WTC11 (cell line): ENCODE measurements around the gene SGCD. TPM values are rescaled to one million over a fixed set of nuclear protein-coding genes. Genes with fewer than 3 reads are reported as not detected.

ENCODE experiments used
- ATAC-seq: fragments of 200-7000 bp; cut with Tn5 transposase; 2 replicates; pipeline ENCODE4 v1.10.0; 2021; ENCODE audit warnings: mild to moderate bottlenecking, moderate library complexity
- CTCF ChIA-PET: fragments of 300-600 bp; sonication (Branson Sonifier 250); formaldehyde crosslinking; loops from one replicate; lab custom pipeline; 2021; ENCODE audit warnings: antibody characterized with exemption; lab: Charles Lee
- POLR2A ChIA-PET: fragments of 350-600 bp; sonication (Branson Sonifier 250); formaldehyde crosslinking; loops from one replicate; lab custom pipeline; 2021; ENCODE audit warnings: antibody characterized with exemption; lab: Charles Lee
- DNase-seq: peaks from one replicate; pipeline ENCODE4 v3.0.0; 2021; ENCODE audit warnings: low spot score
- H3K27ac Mint-ChIP-seq: 2 replicates; pipeline ENCODE4 v1.8.0; 2021; ENCODE audit warnings: mixed read lengths
- H3K27me3 Mint-ChIP-seq: 2 replicates; pipeline ENCODE4 v1.8.0; 2021; ENCODE audit warnings: low read depth, mild to moderate bottlenecking, moderate library complexity, mixed read lengths
- H3K36me3 Mint-ChIP-seq: 2 replicates; pipeline ENCODE4 v1.8.0; 2021; ENCODE audit warnings: mixed read lengths
- H3K4me1 Mint-ChIP-seq: 2 replicates; pipeline ENCODE4 v1.8.0; 2022; ENCODE audit warnings: mixed read lengths
- H3K4me3 Mint-ChIP-seq: 2 replicates; pipeline ENCODE4 v1.8.0; 2021; ENCODE audit warnings: mild to moderate bottlenecking, moderate library complexity, mixed read lengths
- H3K9me3 Mint-ChIP-seq: 2 replicates; pipeline ENCODE4 v1.8.0; 2021; ENCODE audit warnings: mixed read lengths
- CREM ChIP-seq: sonication (generic); formaldehyde crosslinking; IDR thresholded peaks from 2 replicates; pipeline ENCODE4 v1.8.1; 2022; ENCODE audit warnings: mild to moderate bottlenecking, missing genetic modification reagents, moderate library complexity
- FOXJ3 ChIP-seq: sonication (generic); formaldehyde crosslinking; IDR thresholded peaks from 2 replicates; pipeline ENCODE4 v1.9.0; 2021; ENCODE audit warnings: missing genetic modification reagents, mild to moderate bottlenecking, borderline replicate concordance
- GTF2I ChIP-seq: fragments of 250-450 bp; sonication (Bioruptor Pico); conservative IDR thresholded peaks from 2 replicates; pipeline ENCODE4 v1.4.0; 2021; ENCODE audit warnings: mild to moderate bottlenecking
- JAZF1 ChIP-seq: fragments of 250-450 bp; sonication (Bioruptor Pico); IDR thresholded peaks from 2 replicates; pipeline ENCODE4 v1.9.0; 2021; ENCODE audit warnings: moderate library complexity, mild to moderate bottlenecking, inconsistent platforms
- NR1H2 ChIP-seq: sonication (generic); formaldehyde crosslinking; IDR thresholded peaks from 2 replicates; pipeline ENCODE4 v1.9.0; 2021; ENCODE audit warnings: mild to moderate bottlenecking, moderate library complexity, missing genetic modification reagents
- NR2C2 ChIP-seq: sonication (generic); formaldehyde crosslinking; IDR thresholded peaks from 2 replicates; pipeline ENCODE4 v1.8.0; 2022; ENCODE audit warnings: mild to moderate bottlenecking, missing genetic modification reagents
- RORB ChIP-seq: fragments of 250-450 bp; sonication (Bioruptor Pico); IDR thresholded peaks from 2 replicates; pipeline ENCODE4 v1.9.0; 2021; ENCODE audit warnings: mild to moderate bottlenecking
- TP53 ChIP-seq: sonication (generic); formaldehyde crosslinking; IDR thresholded peaks from 2 replicates; pipeline ENCODE4 v1.8.1; 2023; ENCODE audit warnings: mild to moderate bottlenecking, missing genetic modification reagents
- ZNF138 ChIP-seq: sonication (generic); formaldehyde crosslinking; conservative IDR thresholded peaks from 2 replicates; pipeline ENCODE4 v1.8.1; 2022; ENCODE audit warnings: mild to moderate bottlenecking, moderate library complexity, missing genetic modification reagents
- ZNF396 ChIP-seq: fragments of 250-450 bp; sonication (Bioruptor Pico); IDR thresholded peaks from 2 replicates; pipeline ENCODE4 v1.8.0; 2021; ENCODE audit warnings: mild to moderate bottlenecking, moderate library complexity, borderline replicate concordance
- ZNF671 ChIP-seq: fragments of 250-450 bp; sonication (Bioruptor Pico); IDR thresholded peaks from 2 replicates; pipeline ENCODE4 v1.8.0; 2021; ENCODE audit warnings: mild to moderate bottlenecking
- total RNA-seq: library from RNA; stranded (reverse); gene quantifications from 3 replicates; pipeline ENCODE4 v1.2.3, GENCODE V29; 2021
- TF ChIP-seq, protein P1 (sequence below): fragments of 250-450 bp; sonication (Bioruptor Pico); IDR thresholded peaks from 2 replicates; pipeline ENCODE4 v1.8.0; 2021; ENCODE audit warnings: mild to moderate bottlenecking
- TF ChIP-seq, protein P2 (sequence below): sonication (generic); formaldehyde crosslinking; IDR thresholded peaks from 2 replicates; pipeline ENCODE4 v1.8.1; 2023; ENCODE audit warnings: mild to moderate bottlenecking, missing genetic modification reagents, moderate library complexity
- TF ChIP-seq, protein P3 (sequence below): fragments of 250-450 bp; sonication (Bioruptor Pico); IDR thresholded peaks from 2 replicates; pipeline ENCODE4 v1.9.0; 2021; ENCODE audit warnings: moderate library complexity, mild to moderate bottlenecking, inconsistent platforms, borderline replicate concordance
- TF ChIP-seq, protein P4 (sequence below): sonication (generic); formaldehyde crosslinking; conservative IDR thresholded peaks from 2 replicates; pipeline ENCODE4 v1.8.1; 2023; ENCODE audit warnings: mild to moderate bottlenecking, low read depth, missing genetic modification reagents, moderate library complexity
- TF ChIP-seq, protein P5 (sequence below): sonication (generic); formaldehyde crosslinking; IDR thresholded peaks from 2 replicates; pipeline ENCODE4 v1.8.1; 2022; ENCODE audit warnings: mild to moderate bottlenecking, missing genetic modification reagents, moderate library complexity, borderline replicate concordance
- TF ChIP-seq, protein P6 (sequence below): sonication (generic); formaldehyde crosslinking; IDR thresholded peaks from 2 replicates; pipeline ENCODE4 v1.8.0; 2022; ENCODE audit warnings: mild to moderate bottlenecking, missing genetic modification reagents
- TF ChIP-seq, protein P7 (sequence below): fragments of 200-600 bp; IDR thresholded peaks from 2 replicates; pipeline ENCODE4 v1.8.0; 2022; ENCODE audit warnings: antibody characterized with exemption
- TF ChIP-seq, protein P8 (sequence below): fragments of 250-450 bp; sonication (Bioruptor Pico); IDR thresholded peaks from 2 replicates; pipeline ENCODE4 v1.9.0; 2021; ENCODE audit warnings: mild to moderate bottlenecking
- TF ChIP-seq, protein P9 (sequence below): sonication (generic); formaldehyde crosslinking; IDR thresholded peaks from 2 replicates; pipeline ENCODE4 v1.8.0; 2023; ENCODE audit warnings: mild to moderate bottlenecking, missing genetic modification reagents

The SGCD gene
- total RNA-seq, 1 experiment from 2014 or later, result 0.33 TPM

DNA sequence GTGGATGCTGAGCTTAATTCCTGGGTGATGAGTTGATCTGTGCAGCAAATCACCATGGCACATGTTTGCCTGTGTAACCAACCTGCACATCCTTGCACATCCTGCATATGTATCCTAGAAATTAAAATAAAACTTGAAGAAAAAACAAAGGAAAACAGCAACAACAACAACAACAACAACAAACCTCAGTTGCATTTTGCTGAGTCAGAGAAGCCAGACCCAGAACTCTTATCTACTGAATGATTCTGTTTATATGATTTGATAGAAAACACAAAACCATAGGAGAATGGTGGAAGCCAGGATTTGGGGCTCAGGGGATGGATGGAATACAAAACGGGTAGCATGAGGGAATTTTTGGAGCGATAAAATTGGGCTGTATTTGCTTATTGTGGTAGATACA is 307.3 kb downstream of the SGCD start:
- ATAC-seq (no peak), DNase-seq (no peak)
- Mint-ChIP-seq H3K27ac (no peak overlapping the region), H3K4me3 (no peak overlapping the region), H3K27me3 (no peaks in the 10 kb centered on the region), H3K9me3 (peaks cover 8% of the 10 kb centered on the region), H3K4me1 (no peaks in the 10 kb centered on the region), H3K36me3 (no peaks in the 10 kb centered on the region)
- TF ChIP-seq, protein P1, sequence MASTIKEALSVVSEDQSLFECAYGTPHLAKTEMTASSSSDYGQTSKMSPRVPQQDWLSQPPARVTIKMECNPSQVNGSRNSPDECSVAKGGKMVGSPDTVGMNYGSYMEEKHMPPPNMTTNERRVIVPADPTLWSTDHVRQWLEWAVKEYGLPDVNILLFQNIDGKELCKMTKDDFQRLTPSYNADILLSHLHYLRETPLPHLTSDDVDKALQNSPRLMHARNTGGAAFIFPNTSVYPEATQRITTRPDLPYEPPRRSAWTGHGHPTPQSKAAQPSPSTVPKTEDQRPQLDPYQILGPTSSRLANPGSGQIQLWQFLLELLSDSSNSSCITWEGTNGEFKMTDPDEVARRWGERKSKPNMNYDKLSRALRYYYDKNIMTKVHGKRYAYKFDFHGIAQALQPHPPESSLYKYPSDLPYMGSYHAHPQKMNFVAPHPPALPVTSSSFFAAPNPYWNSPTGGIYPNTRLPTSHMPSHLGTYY, result no peak
- TF ChIP-seq JAZF1 (CRISPR knock-in tag) (no peak), FOXJ3 (CRISPR knock-in tag) (no peak), ZNF396 (CRISPR knock-in tag) (no peak), ZNF138 (CRISPR knock-in tag) (no peak), TP53 (CRISPR knock-in tag) (no peak)
- ChIA-PET CTCF (no interaction called here), POLR2A (no interaction called here)

DNA sequence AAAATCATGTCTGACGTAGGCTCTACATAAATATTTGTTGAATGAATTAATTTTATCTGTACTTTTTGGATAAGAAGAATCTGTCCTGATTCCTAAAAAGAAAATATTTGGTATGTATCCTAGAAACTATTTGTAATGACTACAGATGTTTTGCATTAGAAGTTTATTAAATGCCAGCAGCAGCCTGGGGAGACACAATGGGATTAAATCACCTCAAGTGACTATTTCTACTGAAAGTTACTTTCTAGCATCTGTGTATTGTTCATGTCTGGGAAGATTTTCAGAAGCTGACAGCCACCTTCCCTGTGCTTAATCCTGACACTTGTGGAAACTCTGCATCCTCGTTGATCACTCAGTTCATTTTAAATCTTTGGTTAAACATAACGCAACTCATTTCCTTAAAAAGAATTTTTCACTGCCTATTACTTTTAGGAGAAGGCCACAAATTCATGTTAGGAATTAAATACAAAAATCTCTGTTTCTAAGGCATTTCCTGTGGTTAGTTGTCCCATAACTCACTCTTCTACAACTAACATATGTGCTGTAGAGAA is 313.8 kb downstream of the SGCD start:
- Mint-ChIP-seq H3K36me3 (no peaks in the 10 kb centered on the region), H3K9me3 (peaks cover 8% of the 10 kb centered on the region), H3K4me3 (no peak overlapping the region), H3K27ac (no peak overlapping the region), H3K27me3 (no peaks in the 10 kb centered on the region), H3K4me1 (no peaks in the 10 kb centered on the region)
- ChIA-PET POLR2A (no interaction called here), CTCF (no interaction called here)
- DNase-seq, result no peak
- ATAC-seq, result no peak
- TF ChIP-seq, protein P2, sequence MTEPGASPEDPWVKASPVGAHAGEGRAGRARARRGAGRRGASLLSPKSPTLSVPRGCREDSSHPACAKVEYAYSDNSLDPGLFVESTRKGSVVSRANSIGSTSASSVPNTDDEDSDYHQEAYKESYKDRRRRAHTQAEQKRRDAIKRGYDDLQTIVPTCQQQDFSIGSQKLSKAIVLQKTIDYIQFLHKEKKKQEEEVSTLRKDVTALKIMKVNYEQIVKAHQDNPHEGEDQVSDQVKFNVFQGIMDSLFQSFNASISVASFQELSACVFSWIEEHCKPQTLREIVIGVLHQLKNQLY (CRISPR knock-in tag), result no peak
- no peak for TF ChIP-seq ZNF671 (CRISPR knock-in tag)
- TF ChIP-seq, protein P3, sequence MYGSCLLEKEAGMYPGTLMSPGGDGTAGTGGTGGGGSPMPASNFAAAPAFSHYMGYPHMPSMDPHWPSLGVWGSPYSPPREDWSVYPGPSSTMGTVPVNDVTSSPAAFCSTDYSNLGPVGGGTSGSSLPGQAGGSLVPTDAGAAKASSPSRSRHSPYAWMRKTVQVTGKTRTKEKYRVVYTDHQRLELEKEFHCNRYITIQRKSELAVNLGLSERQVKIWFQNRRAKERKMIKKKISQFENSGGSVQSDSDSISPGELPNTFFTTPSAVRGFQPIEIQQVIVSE, result no peak
- no peak for TF ChIP-seq NR1H2 (CRISPR knock-in tag)
- no peak for TF ChIP-seq NR2C2 (CRISPR knock-in tag)
- TF ChIP-seq GTF2I, result no peak
- TF ChIP-seq, protein P4, sequence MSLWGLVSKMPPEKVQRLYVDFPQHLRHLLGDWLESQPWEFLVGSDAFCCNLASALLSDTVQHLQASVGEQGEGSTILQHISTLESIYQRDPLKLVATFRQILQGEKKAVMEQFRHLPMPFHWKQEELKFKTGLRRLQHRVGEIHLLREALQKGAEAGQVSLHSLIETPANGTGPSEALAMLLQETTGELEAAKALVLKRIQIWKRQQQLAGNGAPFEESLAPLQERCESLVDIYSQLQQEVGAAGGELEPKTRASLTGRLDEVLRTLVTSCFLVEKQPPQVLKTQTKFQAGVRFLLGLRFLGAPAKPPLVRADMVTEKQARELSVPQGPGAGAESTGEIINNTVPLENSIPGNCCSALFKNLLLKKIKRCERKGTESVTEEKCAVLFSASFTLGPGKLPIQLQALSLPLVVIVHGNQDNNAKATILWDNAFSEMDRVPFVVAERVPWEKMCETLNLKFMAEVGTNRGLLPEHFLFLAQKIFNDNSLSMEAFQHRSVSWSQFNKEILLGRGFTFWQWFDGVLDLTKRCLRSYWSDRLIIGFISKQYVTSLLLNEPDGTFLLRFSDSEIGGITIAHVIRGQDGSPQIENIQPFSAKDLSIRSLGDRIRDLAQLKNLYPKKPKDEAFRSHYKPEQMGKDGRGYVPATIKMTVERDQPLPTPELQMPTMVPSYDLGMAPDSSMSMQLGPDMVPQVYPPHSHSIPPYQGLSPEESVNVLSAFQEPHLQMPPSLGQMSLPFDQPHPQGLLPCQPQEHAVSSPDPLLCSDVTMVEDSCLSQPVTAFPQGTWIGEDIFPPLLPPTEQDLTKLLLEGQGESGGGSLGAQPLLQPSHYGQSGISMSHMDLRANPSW (CRISPR knock-in tag), result no peak
- TF ChIP-seq, protein P5, sequence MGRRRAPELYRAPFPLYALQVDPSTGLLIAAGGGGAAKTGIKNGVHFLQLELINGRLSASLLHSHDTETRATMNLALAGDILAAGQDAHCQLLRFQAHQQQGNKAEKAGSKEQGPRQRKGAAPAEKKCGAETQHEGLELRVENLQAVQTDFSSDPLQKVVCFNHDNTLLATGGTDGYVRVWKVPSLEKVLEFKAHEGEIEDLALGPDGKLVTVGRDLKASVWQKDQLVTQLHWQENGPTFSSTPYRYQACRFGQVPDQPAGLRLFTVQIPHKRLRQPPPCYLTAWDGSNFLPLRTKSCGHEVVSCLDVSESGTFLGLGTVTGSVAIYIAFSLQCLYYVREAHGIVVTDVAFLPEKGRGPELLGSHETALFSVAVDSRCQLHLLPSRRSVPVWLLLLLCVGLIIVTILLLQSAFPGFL (CRISPR knock-in tag), result no peak
- TF ChIP-seq, protein P6, sequence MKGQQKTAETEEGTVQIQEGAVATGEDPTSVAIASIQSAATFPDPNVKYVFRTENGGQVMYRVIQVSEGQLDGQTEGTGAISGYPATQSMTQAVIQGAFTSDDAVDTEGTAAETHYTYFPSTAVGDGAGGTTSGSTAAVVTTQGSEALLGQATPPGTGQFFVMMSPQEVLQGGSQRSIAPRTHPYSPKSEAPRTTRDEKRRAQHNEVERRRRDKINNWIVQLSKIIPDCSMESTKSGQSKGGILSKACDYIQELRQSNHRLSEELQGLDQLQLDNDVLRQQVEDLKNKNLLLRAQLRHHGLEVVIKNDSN (CRISPR knock-in tag), result no peak
- TF ChIP-seq ZNF396 (CRISPR knock-in tag), result no peak
- TF ChIP-seq, protein P7, sequence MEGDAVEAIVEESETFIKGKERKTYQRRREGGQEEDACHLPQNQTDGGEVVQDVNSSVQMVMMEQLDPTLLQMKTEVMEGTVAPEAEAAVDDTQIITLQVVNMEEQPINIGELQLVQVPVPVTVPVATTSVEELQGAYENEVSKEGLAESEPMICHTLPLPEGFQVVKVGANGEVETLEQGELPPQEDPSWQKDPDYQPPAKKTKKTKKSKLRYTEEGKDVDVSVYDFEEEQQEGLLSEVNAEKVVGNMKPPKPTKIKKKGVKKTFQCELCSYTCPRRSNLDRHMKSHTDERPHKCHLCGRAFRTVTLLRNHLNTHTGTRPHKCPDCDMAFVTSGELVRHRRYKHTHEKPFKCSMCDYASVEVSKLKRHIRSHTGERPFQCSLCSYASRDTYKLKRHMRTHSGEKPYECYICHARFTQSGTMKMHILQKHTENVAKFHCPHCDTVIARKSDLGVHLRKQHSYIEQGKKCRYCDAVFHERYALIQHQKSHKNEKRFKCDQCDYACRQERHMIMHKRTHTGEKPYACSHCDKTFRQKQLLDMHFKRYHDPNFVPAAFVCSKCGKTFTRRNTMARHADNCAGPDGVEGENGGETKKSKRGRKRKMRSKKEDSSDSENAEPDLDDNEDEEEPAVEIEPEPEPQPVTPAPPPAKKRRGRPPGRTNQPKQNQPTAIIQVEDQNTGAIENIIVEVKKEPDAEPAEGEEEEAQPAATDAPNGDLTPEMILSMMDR, result no peak
- TF ChIP-seq, protein P8, sequence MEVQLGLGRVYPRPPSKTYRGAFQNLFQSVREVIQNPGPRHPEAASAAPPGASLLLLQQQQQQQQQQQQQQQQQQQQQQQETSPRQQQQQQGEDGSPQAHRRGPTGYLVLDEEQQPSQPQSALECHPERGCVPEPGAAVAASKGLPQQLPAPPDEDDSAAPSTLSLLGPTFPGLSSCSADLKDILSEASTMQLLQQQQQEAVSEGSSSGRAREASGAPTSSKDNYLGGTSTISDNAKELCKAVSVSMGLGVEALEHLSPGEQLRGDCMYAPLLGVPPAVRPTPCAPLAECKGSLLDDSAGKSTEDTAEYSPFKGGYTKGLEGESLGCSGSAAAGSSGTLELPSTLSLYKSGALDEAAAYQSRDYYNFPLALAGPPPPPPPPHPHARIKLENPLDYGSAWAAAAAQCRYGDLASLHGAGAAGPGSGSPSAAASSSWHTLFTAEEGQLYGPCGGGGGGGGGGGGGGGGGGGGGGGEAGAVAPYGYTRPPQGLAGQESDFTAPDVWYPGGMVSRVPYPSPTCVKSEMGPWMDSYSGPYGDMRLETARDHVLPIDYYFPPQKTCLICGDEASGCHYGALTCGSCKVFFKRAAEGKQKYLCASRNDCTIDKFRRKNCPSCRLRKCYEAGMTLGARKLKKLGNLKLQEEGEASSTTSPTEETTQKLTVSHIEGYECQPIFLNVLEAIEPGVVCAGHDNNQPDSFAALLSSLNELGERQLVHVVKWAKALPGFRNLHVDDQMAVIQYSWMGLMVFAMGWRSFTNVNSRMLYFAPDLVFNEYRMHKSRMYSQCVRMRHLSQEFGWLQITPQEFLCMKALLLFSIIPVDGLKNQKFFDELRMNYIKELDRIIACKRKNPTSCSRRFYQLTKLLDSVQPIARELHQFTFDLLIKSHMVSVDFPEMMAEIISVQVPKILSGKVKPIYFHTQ, result no peak
- TF ChIP-seq, protein P9, sequence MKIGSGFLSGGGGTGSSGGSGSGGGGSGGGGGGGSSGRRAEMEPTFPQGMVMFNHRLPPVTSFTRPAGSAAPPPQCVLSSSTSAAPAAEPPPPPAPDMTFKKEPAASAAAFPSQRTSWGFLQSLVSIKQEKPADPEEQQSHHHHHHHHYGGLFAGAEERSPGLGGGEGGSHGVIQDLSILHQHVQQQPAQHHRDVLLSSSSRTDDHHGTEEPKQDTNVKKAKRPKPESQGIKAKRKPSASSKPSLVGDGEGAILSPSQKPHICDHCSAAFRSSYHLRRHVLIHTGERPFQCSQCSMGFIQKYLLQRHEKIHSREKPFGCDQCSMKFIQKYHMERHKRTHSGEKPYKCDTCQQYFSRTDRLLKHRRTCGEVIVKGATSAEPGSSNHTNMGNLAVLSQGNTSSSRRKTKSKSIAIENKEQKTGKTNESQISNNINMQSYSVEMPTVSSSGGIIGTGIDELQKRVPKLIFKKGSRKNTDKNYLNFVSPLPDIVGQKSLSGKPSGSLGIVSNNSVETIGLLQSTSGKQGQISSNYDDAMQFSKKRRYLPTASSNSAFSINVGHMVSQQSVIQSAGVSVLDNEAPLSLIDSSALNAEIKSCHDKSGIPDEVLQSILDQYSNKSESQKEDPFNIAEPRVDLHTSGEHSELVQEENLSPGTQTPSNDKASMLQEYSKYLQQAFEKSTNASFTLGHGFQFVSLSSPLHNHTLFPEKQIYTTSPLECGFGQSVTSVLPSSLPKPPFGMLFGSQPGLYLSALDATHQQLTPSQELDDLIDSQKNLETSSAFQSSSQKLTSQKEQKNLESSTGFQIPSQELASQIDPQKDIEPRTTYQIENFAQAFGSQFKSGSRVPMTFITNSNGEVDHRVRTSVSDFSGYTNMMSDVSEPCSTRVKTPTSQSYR, result no peak
- TF ChIP-seq RORB, result no peak
- TF ChIP-seq CREM (CRISPR knock-in tag), result no peak
